GM21367 (cell line): Measurements from ENCODE around the gene RCCD1.

Experiments
- ATAC-seq: cut with Tn5 transposase; IDR thresholded peaks from one replicate; pipeline ENCODE4 v1.9.1; 2021; ENCODE audit not compliant: unreplicated experiment

The RCCD1 gene

DNA sequence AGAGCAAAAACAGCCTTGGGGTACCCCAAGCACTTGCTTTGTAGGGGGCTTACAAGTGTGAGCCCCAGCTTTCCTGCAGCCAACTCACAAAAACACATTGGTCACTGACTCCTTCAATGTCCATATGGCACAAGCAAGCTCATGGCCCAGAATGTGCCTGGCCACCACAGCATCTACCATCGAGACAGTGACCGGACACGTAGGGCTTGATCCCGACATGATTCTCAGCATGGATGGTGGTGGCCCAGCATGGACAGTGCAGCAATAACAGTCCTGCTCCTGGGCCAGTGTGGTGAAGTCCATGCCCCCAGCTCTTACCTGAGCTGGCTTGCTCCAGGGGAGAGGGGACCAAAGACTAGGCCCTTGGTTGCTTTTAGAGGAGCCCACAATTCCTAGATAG lies 13.6 kb upstream of the RCCD1 start:
- no peak for ATAC-seq

DNA sequence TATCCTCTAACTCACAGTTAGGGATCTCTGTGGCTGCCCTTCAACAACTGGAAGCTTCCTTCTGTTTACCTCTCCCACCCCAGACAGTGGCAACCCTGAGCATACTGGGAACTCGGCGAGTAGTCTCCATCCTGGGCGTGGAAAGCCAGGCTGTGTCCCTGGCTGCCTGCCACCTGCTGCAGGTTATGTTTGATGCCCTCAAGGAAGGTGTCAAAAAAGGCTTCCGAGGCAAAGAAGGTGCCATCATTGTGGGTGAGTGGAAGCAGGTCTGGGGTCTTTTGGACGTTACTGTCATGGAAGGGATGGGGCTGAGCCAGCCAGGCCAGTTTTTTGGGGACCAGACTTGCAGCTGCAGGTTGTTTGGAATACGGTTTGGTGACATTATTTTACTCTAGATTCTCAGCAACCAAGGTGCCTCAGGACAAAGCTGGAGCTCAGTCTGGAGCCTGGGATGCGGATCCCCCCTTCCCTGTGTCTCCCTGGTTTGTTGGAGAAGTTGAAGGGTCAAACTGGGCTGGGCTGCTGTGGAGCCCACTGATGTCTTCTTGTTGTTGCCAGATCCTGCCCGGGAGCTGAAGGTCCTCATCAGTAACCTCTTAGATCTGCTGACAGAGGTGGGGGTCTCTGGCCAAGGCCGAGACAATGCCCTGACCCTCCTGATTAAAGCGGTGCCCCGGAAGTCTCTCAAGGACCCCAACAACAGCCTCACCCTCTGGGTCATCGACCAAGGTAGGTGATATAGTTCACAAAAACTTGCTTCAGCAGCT lies 12.1 kb upstream of the RCCD1 start:
- ATAC-seq = no peak

DNA sequence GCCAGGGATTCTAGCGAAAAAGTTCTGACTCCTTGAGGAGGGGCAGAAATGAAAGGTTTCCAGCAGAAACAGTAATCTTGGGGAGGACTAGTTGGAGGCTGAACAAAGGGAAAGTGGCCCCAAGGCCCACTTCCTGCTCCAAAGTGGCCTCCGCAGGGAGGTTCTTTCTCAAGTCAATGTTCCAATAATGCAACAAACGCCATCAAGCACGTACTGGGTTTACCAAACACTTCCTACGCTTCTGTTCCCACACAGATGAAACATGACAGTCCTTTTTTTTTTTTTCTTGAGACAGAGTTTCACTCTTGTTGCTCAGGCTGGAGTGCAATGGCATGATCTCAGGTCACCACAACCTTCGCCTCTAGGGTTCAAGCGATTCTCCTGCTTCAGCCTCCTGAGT lies 9.6 kb upstream of the RCCD1 start:
- ATAC-seq = no peak

DNA sequence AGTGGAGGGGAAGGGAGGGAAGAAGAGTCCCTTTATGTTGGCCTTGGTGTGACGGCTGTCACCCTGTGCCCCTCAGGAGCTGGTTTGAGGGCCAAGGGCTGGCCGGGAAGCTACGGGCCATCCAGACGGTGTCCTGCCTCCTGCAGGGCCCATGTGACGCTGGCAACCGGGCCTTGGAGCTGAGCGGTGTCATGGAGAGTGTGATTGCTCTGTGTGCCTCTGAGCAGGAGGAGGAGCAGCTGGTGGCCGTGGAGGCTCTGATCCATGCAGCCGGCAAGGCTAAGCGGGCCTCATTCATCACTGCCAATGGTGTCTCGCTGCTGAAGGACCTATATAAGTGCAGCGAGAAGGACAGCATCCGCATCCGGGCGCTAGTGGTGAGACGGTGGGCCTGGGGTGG lies 8.1 kb upstream of the RCCD1 start:
- no peak for ATAC-seq

DNA sequence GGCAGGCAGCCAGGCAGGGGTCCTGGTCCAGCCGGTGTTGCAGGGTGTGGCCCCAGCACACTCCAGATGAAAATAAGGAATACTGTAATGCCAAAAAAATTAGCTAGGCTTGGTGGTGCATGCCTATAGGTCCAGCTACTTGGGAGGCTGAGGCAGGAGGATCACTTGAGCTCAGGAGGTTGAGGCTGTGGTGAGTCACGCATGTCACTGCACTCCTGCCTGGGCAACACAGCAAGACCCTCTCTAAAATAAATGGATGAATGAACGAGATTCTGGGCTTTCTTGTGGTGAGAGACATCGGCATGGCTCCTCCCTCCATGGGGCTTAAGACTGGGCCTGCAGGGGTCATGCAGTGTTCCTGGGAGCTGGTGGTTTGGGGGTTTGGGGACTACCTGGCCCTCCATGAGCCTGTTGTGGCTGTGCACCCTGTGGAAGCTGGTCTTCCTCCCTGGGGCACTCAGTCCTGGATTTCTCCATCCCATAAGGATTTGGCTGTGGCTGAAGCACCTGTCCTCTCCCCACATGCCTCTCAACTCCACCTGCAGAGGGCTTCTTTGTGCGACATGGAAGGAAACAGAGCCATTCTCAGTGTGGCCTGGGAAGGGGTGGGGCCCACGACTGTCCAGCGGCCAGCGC lies 7.6 kb upstream of the RCCD1 start:
- no peak for ATAC-seq

DNA sequence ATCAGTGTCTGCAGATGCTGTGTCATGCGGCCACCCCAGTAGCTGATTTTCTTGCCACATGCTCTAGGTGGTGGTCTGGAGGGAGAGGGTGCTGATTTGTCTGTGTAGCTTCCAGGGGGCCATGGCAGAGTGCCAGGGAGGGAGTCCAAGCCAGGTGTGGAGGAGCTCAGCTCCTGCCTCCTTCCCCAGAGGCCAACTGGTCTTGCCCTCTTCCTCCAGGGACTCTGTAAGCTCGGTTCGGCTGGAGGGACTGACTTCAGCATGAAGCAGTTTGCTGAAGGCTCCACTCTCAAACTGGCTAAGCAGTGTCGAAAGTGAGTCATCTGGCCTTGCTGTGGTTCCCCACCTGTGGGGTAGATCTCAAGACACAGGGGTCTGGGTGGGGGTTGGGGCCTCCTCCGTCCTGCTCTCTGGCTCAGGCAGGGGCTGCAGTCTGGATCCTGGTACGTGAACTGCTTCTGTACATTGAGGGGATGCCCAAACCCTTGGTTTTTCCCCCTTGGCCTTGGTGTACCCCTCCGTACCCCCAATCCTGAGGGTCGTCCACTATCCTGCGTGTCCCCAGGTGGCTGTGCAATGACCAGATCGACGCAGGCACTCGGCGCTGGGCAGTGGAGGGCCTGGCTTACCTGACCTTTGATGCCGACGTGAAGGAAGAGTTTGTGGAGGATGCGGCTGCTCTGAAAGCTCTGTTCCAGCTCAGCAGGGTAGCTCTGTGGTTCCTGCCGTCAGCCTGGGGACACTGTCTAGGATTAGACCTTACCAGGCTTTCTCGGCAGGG lies 6.9 kb upstream of the RCCD1 start:
- ATAC-seq = no peak

DNA sequence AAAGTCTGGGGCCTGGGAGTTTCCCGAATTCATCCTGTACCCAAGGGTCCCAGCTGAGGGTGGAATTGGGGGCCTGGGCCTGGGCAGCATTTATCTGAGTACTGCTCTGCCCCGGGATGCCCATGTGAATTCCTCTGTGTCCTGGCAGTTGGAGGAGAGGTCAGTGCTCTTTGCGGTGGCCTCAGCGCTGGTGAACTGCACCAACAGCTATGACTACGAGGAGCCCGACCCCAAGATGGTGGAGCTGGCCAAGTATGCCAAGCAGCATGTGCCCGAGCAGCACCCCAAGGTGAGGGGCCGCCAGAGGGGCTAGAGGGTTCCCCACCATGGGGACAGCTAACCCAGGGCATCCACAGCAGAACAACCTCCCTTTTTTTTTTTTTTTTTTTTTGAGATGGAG lies 6.2 kb upstream of the RCCD1 start:
- no peak for ATAC-seq

DNA sequence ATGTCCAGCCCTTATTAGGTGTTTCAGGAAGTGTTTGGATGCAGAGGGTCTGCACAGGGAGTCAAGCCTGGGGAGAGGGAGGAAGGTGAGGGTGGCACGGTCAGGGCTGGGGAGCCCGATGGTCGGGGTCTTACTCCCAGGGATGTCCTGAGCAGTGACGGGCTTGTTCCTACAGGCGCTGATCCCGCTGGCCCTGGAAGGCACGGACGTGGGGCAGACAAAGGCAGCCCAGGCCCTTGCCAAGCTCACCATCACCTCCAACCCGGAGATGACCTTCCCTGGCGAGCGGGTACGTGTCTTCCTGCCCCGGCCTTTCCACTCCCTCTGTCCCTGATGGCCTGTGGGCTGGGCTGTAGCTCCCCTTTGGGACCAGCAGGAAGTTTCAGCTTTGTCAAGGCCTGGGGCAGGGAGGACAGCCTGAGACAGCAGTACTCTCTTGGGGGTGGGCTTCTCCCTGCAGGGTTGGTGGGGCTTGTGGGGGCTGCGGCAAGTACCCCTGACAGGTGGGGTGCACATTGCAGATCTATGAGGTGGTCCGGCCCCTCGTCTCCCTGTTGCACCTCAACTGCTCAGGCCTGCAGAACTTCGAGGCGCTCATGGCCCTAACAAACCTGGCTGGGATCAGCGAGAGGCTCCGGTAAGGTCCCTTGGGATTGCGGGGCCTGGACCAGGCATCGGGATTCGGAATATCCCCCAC lies 4.6 kb upstream of the RCCD1 start:
- no peak for ATAC-seq

DNA sequence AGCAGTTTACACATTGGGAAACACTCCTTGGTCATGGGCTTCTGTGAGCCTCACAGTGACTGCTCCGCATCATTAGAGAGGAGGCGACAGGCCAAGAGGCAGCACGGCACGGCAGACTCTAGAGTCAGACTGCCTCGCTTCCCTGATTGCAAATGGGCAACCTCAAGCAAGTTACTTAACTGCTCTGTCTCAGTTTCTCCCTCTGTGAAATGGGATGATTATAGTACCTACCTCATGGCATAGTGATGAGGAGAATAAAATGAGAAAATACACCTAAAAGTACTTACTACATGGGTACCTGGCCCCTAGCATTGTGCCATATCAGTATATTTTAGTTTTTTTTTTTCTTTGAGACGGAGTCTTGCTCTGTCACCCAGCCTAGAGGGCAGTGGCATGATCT lies 4.0 kb upstream of the RCCD1 start:
- ATAC-seq = no peak

DNA sequence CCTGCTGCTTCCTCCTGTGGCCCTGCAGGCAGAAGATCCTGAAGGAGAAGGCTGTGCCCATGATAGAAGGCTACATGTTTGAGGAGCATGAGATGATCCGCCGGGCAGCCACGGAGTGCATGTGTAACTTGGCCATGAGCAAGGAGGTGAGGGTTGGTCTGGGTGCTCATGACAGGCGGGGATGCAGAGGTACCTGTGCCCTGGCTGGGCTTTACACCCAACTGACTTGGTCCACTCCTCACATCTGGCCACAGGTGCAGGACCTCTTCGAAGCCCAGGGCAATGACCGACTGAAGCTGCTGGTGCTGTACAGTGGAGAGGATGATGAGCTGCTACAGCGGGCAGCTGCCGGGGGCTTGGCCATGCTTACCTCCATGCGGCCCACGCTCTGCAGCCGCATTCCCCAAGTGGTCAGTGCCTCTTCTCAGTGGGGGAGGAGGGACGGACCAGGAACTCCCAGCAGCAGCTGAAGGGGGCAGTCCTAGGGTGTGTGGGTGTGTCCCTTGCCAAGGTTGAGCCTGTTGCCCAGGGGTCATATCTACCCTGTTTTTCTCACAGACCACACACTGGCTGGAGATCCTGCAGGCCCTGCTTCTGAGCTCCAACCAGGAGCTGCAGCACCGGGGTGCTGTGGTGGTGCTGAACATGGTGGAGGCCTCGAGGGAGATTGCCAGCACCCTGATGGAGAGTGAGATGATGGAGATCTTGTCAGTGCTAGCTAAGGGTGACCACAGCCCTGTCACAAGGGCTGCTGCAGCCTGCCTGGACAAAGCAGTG lies 1.6 kb upstream of the RCCD1 start:
- no peak for ATAC-seq

DNA sequence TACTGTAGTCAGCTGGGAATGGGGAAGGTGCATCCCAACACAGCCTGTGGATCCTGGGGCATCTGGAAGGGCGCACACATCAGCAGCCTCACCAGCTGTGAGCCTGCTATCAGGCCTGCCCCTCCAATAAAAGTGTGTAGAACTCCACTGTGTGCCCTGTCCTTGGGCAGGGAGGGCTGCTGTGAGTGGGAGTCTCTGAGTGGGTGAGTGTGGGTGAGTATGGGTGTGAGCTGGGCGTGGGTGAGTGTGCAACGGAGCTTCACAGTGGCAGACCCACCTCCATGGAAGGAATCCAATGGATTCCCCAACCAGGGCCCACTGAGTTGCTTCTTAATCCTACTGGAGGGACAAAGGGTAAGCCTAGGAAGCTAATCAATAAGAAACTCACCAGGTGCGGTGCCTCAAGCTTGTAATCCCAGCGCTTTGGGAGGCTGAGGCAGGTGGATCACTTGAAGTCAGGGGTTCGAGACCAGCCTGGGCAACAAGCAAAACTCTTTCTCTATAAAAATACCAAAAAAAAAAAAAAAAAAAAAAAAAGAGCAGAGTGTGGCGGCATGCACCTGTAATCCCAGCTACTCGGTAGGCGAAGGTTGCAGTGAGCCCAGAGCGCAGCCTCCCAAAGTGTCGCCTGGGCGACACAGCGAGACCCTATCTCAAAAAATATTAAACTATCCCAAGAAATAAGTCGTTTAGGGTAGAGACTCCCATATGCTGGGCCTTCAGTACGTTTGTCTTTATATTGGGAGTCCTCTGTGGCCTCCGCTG lies 555 bp upstream of the RCCD1 start:
- ATAC-seq = no peak

DNA sequence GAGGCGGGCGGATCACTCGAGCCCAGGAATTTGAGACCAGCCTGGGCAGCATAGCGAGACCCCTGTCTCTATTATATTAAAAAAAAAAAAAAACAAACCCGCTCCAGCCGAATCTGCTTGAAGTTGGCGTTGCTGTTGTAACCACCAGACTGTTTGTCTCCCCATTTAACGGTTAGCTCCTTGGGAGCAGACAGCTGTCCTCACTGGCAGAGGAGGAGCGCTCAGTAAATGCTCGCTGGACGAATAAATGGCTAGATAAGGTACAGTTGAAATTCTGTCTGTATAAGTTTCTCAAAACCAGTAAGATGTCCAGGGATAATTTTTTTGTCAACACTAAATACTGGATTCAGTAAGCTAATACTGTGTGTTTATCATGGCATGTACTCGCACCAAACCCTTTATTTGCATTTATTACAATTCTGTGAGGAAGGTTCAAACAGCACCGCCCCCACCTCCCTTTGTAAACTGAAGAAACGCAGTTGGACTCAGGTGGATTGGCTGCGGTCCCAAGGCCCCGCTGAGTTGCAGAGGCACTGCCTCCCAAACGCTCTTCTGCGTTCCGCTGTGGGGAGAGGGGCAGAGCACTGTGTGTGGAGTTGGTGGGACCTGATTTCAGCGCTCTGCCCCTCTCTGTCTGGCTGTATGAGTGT lies 1.1 kb downstream of the RCCD1 start:
- no peak for ATAC-seq

DNA sequence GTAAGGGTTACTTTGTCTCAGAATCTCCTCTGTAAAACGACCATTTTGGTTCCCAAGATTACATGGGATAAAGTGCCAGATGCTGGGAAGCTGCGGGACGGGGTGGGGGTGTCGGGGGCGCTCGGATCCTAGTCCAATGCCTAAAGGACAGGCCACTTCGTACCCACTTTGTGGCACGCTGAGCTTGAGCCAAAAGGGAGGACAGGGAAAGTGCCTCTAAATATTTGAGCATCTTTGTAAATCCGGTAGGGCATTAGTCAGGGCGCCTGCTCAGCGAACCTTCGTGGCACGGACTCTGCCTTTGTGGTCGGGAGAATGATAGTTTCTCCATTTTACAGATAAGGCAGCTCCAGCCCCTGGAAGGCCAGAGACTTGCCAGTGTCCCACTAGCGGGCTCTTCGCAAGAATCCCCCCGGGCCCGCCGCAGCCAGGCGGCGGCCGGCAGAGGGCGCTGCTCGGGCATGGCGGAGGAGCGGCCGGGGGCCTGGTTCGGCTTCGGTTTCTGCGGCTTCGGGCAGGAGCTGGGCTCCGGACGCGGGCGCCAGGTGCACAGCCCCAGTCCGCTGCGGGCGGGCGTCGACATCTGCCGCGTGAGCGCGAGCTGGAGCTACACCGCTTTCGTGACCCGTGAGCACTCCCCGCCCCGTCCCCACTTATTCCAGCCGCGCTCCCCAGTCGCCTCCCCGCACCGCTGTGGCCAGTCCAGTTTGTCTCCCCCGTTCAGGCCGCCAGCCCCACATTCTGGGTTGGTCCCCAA lies 1.8 kb downstream of the RCCD1 start:
- no peak for ATAC-seq

DNA sequence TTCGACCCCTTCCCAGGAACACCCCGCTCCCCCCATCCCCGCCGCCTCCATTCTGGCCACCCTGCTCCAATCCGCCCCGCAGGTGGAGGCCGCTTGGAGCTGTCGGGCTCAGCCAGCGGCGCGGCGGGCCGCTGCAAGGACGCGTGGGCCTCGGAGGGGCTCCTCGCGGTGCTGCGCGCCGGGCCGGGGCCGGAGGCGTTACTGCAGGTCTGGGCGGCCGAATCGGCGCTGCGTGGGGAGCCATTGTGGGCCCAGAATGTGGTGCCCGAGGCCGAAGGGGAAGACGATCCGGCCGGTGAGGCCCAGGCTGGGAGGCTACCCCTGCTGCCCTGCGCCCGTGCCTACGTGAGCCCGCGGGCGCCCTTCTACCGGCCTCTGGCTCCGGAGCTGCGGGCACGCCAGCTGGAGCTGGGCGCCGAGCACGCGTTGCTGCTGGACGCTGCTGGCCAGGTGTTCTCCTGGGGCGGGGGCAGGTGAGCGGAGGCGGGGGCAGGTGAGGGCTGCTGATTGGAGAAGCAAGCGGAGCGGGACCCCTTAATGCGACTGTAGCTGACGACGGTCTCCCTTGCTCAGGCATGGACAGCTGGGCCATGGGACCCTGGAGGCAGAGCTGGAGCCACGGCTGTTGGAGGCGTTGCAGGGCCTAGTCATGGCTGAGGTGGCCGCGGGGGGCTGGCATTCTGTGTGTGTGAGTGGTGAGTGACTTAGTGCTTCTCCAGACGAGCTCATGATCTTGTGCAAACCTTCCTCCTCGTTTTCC lies 2.5 kb downstream of the RCCD1 start:
- no peak for ATAC-seq

DNA sequence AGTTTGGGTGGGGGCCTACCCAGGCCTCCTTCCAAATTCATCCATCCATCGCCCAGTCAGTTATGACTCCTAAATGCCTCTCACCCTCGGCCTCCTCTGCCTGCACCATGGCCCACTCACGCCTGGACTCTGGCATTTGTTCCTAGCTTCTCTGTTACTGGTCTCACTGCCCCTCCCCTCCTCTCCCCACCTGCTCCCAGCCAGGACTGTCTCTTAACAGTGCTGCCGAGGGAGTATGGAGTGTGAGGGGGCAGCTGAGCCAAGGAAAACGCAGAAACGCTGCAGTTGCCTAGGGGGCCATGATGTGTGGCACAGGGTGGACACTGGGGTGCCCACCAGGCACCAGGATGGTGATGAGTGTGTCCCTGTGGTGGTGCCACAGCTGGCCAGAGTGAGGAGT lies 3.1 kb downstream of the RCCD1 start:
- ATAC-seq = no peak

DNA sequence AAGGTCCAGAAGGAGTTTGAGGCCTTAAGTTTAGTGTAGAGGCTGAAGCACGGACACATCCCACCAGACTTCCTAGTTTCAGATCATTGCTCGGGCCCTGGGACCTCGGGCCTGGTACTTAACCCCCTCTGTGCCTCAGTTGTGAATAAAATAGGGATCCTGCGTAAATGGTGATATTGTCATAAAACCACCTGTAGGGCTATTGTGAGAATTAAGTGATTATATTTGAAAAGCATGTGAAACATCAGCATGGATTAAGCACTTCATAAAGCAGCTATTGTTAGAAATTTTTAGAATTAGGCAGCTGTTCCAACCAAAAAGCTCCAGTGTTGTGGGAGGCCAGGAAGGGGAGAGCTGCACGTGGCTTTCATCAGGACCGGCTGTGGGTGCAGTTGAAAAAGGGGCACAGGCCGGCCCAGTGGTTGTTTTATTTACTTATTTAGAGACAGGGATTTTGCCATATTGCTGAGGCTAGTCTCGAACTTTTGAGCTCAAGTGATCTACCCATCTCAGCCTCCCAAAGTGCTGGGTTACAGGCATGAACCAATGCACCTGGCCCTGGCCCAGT lies 4.4 kb downstream of the RCCD1 start:
- no peak for ATAC-seq

DNA sequence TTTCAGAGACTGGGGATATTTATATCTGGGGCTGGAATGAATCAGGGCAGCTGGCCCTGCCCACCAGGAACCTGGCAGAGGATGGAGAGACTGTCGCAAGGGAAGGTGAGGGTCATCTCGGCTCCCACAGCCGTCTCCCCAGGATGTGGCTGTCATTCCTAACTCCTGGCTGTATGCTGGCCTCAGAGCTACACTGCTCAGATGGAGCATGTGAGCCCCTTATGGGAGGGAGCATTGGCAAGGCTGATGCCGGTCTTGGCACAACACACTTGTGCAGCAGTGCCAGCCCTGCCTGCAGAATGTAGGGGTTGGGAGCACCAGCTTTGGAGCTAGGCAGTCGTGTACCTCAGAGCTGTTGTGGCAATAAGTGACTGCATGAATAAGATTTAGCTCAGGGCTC lies 5.2 kb downstream of the RCCD1 start:
- no peak for ATAC-seq
